ENCODE measurements around the gene KIAA0319L. TPM values are rescaled to one million over a fixed set of nuclear protein-coding genes. Genes with fewer than 3 reads are reported as not detected.

KIAA0319L gene
- total RNA-seq, 1 donor from 2014 or later: 44.9 TPM

DNA sequence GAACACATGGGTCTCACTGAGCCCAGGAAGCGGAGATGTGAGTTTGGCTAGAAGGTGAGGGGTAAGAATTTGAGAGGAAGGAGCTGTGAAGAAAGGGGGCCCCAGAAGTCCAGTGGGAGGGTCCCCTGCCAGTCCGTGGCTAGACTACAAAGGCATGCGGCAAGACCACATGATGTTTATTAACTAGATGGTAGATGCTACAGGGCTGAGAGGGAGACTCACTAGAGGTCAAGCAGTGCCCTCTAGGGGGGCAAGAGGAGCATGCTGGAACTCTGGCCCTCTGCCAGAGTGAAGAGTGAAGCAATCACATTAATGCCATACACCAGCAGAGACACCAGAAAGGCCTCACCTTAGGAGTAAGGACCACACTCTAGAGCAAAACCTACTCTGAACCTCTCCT lies 12.2 kb downstream of the KIAA0319L start:
- DNase-seq (ENCODE audit: extremely low spot score, unreplicated experiment): no peak
- H3K27me3 Mint-ChIP-seq (ENCODE audit: unreplicated experiment): no peaks in the 10 kb centered on the region
- H3K4me3 Mint-ChIP-seq (ENCODE audit: unreplicated experiment): no peak overlapping the region
- peaks cover 23% of the 10 kb centered on the region for H3K36me3 Mint-ChIP-seq (ENCODE audit: unreplicated experiment)
- peaks cover 14% of the 10 kb centered on the region for H3K4me1 Mint-ChIP-seq (ENCODE audit: unreplicated experiment)
- TF ChIP-seq CTCF (IDR thresholded peaks at IDR 0.05): peak; percentile 27
- H3K27ac Mint-ChIP-seq (ENCODE audit: unreplicated experiment): peak overlapping the region; percentile 40
- H3K9me3 Mint-ChIP-seq (ENCODE audit: unreplicated experiment): no peaks in the 10 kb centered on the region

DNA sequence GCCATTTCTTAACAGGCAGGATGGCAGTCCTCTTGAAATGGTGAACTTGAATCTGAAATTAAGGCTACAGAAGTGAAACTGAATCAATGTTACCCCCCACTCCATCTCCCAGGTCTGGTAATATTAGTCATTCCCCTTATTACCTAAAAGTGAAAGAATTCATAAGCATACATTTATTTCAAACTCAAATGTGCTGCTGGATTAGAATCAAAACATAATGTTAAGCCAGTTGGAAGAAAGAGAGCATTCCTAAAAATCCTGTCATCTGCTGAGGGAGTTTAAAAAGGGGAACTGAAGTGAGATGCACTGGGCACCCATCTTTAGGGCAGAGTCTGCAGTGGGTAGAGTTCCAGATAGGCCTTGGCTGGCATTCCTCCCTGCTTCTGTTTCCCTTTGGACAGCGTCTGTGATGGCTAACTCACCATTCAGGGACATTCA lies 17.4 kb downstream of the KIAA0319L start:
- Mint-ChIP-seq H3K9me3 (ENCODE audit: unreplicated experiment) (no peaks in the 10 kb centered on the region), H3K27ac (ENCODE audit: unreplicated experiment) (peak overlapping the region; percentile 85), H3K4me1 (ENCODE audit: unreplicated experiment) (peaks cover 40% of the 10 kb centered on the region), H3K4me3 (ENCODE audit: unreplicated experiment) (peak overlapping the region; percentile 14), H3K36me3 (ENCODE audit: unreplicated experiment) (peaks cover 11% of the 10 kb centered on the region), H3K27me3 (ENCODE audit: unreplicated experiment) (no peaks in the 10 kb centered on the region)
- TF ChIP-seq CTCF (IDR thresholded peaks at IDR 0.05): no peak
- DNase-seq (ENCODE audit: extremely low spot score, unreplicated experiment): no peak

DNA sequence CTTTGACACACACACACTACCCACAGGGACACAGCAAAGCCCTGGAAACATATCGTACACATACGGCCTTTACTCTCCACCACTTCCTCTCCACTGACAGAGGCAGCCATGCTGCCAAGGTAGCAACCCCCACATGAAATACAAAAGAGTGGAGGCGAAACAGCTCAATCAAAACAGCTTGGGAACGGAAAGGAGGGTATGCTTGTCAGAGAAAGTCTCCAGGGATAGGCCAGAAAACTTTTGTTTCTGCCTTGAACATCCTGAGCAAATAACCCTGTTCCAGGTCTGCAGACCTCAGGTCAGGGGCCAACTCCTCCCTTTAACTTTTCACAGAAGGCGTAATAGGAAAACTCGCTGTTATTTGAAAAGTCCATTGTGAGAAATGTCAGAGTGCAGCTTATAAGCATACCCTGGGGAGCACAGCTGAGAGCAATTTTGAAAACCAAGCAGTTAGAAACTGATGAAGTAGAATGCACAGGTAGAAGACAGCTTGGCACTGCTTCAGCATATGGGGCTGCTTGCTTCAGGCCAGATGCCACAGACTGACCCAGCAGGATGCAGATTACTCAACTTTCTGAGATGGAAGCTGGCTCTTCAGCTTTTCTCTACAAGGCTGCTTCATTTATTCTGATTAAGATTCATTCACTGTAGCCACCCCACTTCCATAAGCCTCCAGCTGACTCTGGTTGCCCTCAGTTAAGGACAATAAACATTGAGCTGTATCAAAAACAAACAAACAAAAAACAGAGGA lies 18.0 kb downstream of the KIAA0319L start:
- Mint-ChIP-seq H3K27me3 (ENCODE audit: unreplicated experiment) (no peaks in the 10 kb centered on the region), H3K4me3 (ENCODE audit: unreplicated experiment) (no peak overlapping the region), H3K9me3 (ENCODE audit: unreplicated experiment) (no peaks in the 10 kb centered on the region), H3K27ac (ENCODE audit: unreplicated experiment) (peak overlapping the region; percentile 85), H3K36me3 (ENCODE audit: unreplicated experiment) (peaks cover 9% of the 10 kb centered on the region), H3K4me1 (ENCODE audit: unreplicated experiment) (peaks cover 39% of the 10 kb centered on the region)
- no peak for TF ChIP-seq CTCF (IDR thresholded peaks at IDR 0.05)
- DNase-seq (ENCODE audit: extremely low spot score, unreplicated experiment): no peak

DNA sequence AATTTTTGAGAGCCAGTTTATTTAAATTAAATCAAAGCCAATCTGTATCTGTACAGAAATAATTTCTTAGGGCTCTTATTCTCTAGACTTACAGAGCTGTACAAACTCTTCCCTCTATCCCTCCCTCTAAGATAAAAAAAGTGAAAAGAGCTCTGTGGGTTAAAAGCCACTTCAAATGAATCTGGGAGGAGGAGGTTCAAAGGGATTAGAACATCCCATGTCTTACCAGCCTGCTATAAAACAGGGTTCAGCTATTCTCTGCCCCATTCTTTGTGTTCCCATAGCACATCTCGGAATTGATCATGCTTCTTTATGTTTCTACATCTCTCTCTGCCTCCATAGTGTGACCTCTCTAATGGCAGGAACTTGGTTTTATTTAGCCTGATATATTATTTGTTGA lies 19.4 kb downstream of the KIAA0319L start:
- TF ChIP-seq CTCF (IDR thresholded peaks at IDR 0.05): no peak
- H3K9me3 Mint-ChIP-seq (ENCODE audit: unreplicated experiment): no peaks in the 10 kb centered on the region
- peaks cover 4% of the 10 kb centered on the region for H3K36me3 Mint-ChIP-seq (ENCODE audit: unreplicated experiment)
- H3K27me3 Mint-ChIP-seq (ENCODE audit: unreplicated experiment): no peaks in the 10 kb centered on the region
- H3K4me3 Mint-ChIP-seq (ENCODE audit: unreplicated experiment): no peak overlapping the region
- peaks cover 44% of the 10 kb centered on the region for H3K4me1 Mint-ChIP-seq (ENCODE audit: unreplicated experiment)
- DNase-seq (ENCODE audit: extremely low spot score, unreplicated experiment): no peak
- H3K27ac Mint-ChIP-seq (ENCODE audit: unreplicated experiment): no peak overlapping the region

- no peaks in the 10 kb centered on the region for H3K9me3 Mint-ChIP-seq (ENCODE audit: unreplicated experiment)
- TF ChIP-seq CTCF (IDR thresholded peaks at IDR 0.05): no peak
- H3K36me3 Mint-ChIP-seq (ENCODE audit: unreplicated experiment): peaks cover 11% of the 10 kb centered on the region
- H3K27me3 Mint-ChIP-seq (ENCODE audit: unreplicated experiment): no peaks in the 10 kb centered on the region
- DNase-seq (ENCODE audit: extremely low spot score, unreplicated experiment): no peak
- H3K27ac Mint-ChIP-seq (ENCODE audit: unreplicated experiment): no peak overlapping the region
- peaks cover 47% of the 10 kb centered on the region for H3K4me1 Mint-ChIP-seq (ENCODE audit: unreplicated experiment)
- no peak overlapping the region for H3K4me3 Mint-ChIP-seq (ENCODE audit: unreplicated experiment)
Observed at GRCh38 chr1:35536556-35537162, 20.5 kb downstream of the KIAA0319L start.

Data from osteocyte (in vitro differentiated cells).